ENCODE measurements around the gene ACTN3.

DNA sequence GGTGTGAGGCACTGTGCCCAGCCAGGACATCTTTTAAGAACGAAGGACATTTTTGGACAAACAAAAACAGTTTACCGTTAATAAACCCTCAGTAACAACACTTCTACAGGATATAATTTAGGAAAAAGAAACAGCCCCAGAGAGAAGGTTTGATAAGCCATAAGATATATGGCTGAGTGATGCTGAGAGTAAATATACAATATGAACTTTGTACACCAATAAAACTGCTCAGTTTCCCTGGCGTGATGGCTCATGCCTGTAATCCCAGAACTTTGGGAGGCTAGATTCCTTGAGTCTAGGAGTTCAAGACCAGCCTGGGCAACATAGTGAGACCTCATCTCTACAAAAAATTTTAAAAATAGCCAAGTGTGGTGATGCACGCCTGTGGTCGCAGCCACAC, 48.2 kb upstream of the ACTN3 start:
- TF ChIP-seq CTCF (conservative IDR thresholded peaks at IDR 0.05 in 1 of 2, IDR thresholded peaks at IDR 0.05 in 1 of 2; ENCODE audit: low read depth in 1 of 2, low read length in 2 of 2) (no peak), EZH2 (IDR thresholded peaks at IDR 0.05; ENCODE audit: low read length, missing control alignments) (no peak)

Data from fibroblast of lung (primary cell).